ENCODE data around the gene DGLUCY. TPM values are rescaled to one million over a fixed set of nuclear protein-coding genes. Genes with fewer than 3 reads are reported as not detected.

DGLUCY gene
- total RNA-seq, 2 donors from 2014 or later: 88.0 to 148 TPM

DNA sequence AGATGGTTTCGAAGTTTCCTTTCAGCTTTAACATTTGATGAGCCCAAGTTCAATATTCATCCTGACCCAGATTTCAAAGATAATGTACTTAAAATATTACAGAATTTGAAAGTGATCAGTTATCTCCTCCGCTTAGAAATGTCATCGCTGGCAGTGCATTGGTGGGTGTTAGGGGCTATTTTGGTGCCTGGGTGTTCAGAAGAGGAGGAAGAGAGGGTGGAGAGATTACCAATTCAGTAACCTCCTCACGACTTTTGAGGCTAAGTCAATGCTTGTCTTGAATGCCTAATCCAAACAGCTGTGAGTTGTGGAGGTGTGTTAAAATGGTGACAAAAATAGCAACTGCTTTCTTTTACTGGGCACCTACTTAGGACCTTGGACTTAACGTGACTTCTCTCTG lies 13.8 kb upstream of the DGLUCY start:
- Histone ChIP-seq H3K4me3 (no peak overlapping the region), H3K4me1 (replicated peaks) (no peaks in the 10 kb centered on the region), H3K27me3 (replicated peaks; ENCODE audit: insufficient read depth) (no peaks in the 10 kb centered on the region), H3K36me3 (no peaks in the 10 kb centered on the region), H3K9me3 (no peaks in the 10 kb centered on the region), H3K27ac (no peak overlapping the region)
- no peak for DNase-seq (ENCODE audit: low spot score)
- 91% methylated on average over 5 of the region's 5 CpGs for WGBS
- intact Hi-C loops (cut with DNase I): no loop called here
- TF ChIP-seq CTCF (IDR thresholded peaks at IDR 0.05) (no peak), POLR2A (IDR thresholded peaks at IDR 0.05) (no peak), POLR2AphosphoS5 (IDR thresholded peaks at IDR 0.05) (no peak)

DNA sequence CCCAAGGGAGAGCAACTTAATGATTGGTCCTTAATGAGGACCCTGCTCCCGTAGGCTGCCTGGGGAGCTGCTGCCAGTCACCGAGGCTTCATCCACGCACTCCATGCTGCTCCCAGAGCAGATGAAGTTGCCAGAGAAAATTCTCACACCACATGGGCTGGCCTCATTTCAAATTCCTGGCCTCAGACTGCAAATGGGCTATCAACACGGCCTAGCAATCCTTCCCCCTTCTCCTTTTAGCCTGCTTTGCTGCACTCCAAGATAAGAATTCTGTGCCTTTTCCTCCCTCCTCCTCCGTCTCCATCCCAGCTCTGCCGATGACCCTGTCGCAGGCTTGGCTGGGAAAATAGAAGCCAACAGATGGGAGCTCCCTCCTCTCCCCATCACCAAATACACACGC lies 10.8 kb upstream of the DGLUCY start:
- WGBS: 74% methylated on average over 8 of the region's 8 CpGs
- TF ChIP-seq CTCF (IDR thresholded peaks at IDR 0.05): no peak
- TF ChIP-seq POLR2AphosphoS5 (IDR thresholded peaks at IDR 0.05): no peak
- no peak for TF ChIP-seq POLR2A (IDR thresholded peaks at IDR 0.05)
- H3K4me3 ChIP-seq: no peak overlapping the region
- no peak for DNase-seq (ENCODE audit: low spot score)
- H3K36me3 ChIP-seq: no peaks in the 10 kb centered on the region
- no peaks in the 10 kb centered on the region for H3K27me3 ChIP-seq (replicated peaks; ENCODE audit: insufficient read depth)
- H3K9me3 ChIP-seq: no peaks in the 10 kb centered on the region
- H3K27ac ChIP-seq: no peak overlapping the region
- H3K4me1 ChIP-seq (replicated peaks): no peaks in the 10 kb centered on the region
- intact Hi-C loops (cut with DNase I): no loop called here

GRCh38 chr14:91108941-91109611 lies 4.8 kb upstream of the DGLUCY start:
- TF ChIP-seq CTCF (IDR thresholded peaks at IDR 0.05) (no peak), POLR2A (IDR thresholded peaks at IDR 0.05) (no peak), POLR2AphosphoS5 (IDR thresholded peaks at IDR 0.05) (peak; percentile 65)
- no peak overlapping the region for H3K4me3 ChIP-seq
- no peaks in the 10 kb centered on the region for H3K4me1 ChIP-seq (replicated peaks)
- intact Hi-C loops (cut with DNase I): no loop called here
- peak overlapping the region; percentile 12 to 45 for H3K27ac ChIP-seq
- H3K27me3 ChIP-seq (replicated peaks; ENCODE audit: insufficient read depth): no peaks in the 10 kb centered on the region
- DNase-seq (ENCODE audit: low spot score): peak; percentile 58
- H3K36me3 ChIP-seq: no peaks in the 10 kb centered on the region
- H3K9me3 ChIP-seq: no peaks in the 10 kb centered on the region
- 34% methylated on average over 7 of the region's 7 CpGs for WGBS

- Histone ChIP-seq H3K9me3 (no peaks in the 10 kb centered on the region), H3K27me3 (replicated peaks; ENCODE audit: insufficient read depth) (no peaks in the 10 kb centered on the region), H3K4me3 (no peak overlapping the region), H3K36me3 (no peaks in the 10 kb centered on the region), H3K27ac (no peak overlapping the region), H3K4me1 (replicated peaks) (no peaks in the 10 kb centered on the region)
- intact Hi-C loops (cut with DNase I): no loop called here
- no peak for DNase-seq (ENCODE audit: low spot score)
- TF ChIP-seq CTCF (IDR thresholded peaks at IDR 0.05): no peak
- 71% methylated on average over 1 of the region's 1 CpG for WGBS
Observed at GRCh38 chr14:91111443-91111842, 2.4 kb upstream of the DGLUCY start.

DNA sequence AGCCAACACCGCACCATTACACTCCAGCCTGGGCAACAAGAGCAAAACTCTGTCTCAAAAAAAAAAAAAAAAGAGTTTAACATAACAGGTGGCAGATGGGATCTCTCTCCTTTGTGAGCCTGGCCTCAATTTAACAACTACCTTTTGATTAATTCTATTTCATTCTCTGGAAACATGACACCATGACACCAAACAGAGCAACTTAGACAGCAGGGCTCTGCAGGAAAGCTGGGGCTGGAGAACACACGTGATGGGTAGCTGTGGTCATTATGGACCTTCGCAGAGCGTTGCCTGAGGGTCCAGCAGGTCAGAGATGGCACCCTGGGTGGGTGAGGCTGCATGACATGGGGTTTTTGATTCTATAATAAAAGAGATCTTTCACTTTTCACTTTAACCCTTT lies 1.7 kb upstream of the DGLUCY start:
- 92% methylated on average over 4 of the region's 4 CpGs for whole genome bisulfite sequencing
- Histone ChIP-seq H3K9me3 (no peaks in the 10 kb centered on the region), H3K4me1 (replicated peaks) (no peaks in the 10 kb centered on the region), H3K27ac (no peak overlapping the region), H3K4me3 (no peak overlapping the region), H3K27me3 (replicated peaks; ENCODE audit: insufficient read depth) (no peaks in the 10 kb centered on the region), H3K36me3 (no peaks in the 10 kb centered on the region)
- intact Hi-C loops (cut with DNase I): no loop called here
- TF ChIP-seq POLR2AphosphoS5 (IDR thresholded peaks at IDR 0.05) (no peak), CTCF (IDR thresholded peaks at IDR 0.05) (no peak), POLR2A (IDR thresholded peaks at IDR 0.05) (no peak)
- DNase-seq (ENCODE audit: low spot score): no peak

Data from prostate gland (tissue), 2 donors.